IgD-negative memory B cell (primary cell): Measurements from ENCODE around the gene LPP. TPM values are rescaled to one million over a fixed set of nuclear protein-coding genes. Genes with fewer than 3 reads are reported as not detected.

Experiments
- H3K27ac Mint-ChIP-seq, 3 donors: one replicate each; pipeline ENCODE4 v1.8.0; 2020 to 2022; ENCODE audit warnings: mild to moderate bottlenecking in 3 of 3, mixed read lengths in 3 of 3, moderate library complexity in 1 of 3
- H3K27me3 Mint-ChIP-seq: one replicate; pipeline ENCODE4 v1.8.0; 2021; ENCODE audit warnings: mixed read lengths
- H3K36me3 Mint-ChIP-seq: one replicate; pipeline ENCODE4 v1.8.0; 2020; ENCODE audit warnings: mild to moderate bottlenecking, mixed read lengths
- H3K4me1 Mint-ChIP-seq, 3 donors: one replicate each; pipeline ENCODE4 v1.8.0; 2020 to 2022; ENCODE audit warnings: mixed read lengths in 3 of 3, mild to moderate bottlenecking in 1 of 3
- H3K4me3 Mint-ChIP-seq, 4 donors: one replicate each; pipeline ENCODE4 v1.8.0; 2020 to 2022; ENCODE audit warnings: mild to moderate bottlenecking in 4 of 4, mixed read lengths in 4 of 4, moderate library complexity in 3 of 4
- H3K9me3 Mint-ChIP-seq, 3 donors: one replicate each; pipeline ENCODE4 v1.8.0; 2020 to 2021; ENCODE audit warnings: mixed read lengths in 3 of 3, mild to moderate bottlenecking in 1 of 3
- polyA plus RNA-seq: library from polyadenylated mRNA; unstranded; fragments of 300-500 nt; fragmentation: Illumina TruSeq; gene quantifications from one replicate; pipeline ENCODE4 v1.2.3, GENCODE V29; 2021

Gene LPP
- polyA plus RNA-seq, 1 donor from 2014 or later: 29.2 TPM

GRCh38 chr3:188241883-188242282, 87.9 kb downstream of the LPP start:
- Mint-ChIP-seq H3K4me3 (no peak overlapping the region), H3K4me1 (peaks cover 45 to 59% (median 51%) of the 10 kb centered on the region in 3 donors), H3K36me3 (peaks cover 2% of the 10 kb centered on the region), H3K27ac (peak overlapping the region in 2 of 3 donors; percentile 69 to 81), H3K27me3 (peaks cover 7% of the 10 kb centered on the region), H3K9me3 (no peaks in the 10 kb centered on the region)

GRCh38 chr3:188242436-188243123, 88.6 kb downstream of the LPP start:
- Mint-ChIP-seq H3K36me3 (peaks cover 2% of the 10 kb centered on the region), H3K4me3 (peak overlapping the region in 3 of 4 donors; percentile 2 to 37 (median 13)), H3K27me3 (peaks cover 7% of the 10 kb centered on the region), H3K4me1 (peaks cover 44 to 55% (median 51%) of the 10 kb centered on the region in 3 donors), H3K9me3 (no peaks in the 10 kb centered on the region), H3K27ac (peak overlapping the region; percentile 21 to 81 (median 69))

GRCh38 chr3:188243124-188243795, 89.3 kb downstream of the LPP start:
- Mint-ChIP-seq H3K36me3 (peaks cover 2% of the 10 kb centered on the region), H3K27ac (peak overlapping the region in 1 of 3 donors; percentile 21), H3K9me3 (no peaks in the 10 kb centered on the region), H3K4me3 (no peak overlapping the region), H3K4me1 (peaks cover 40 to 56% (median 46%) of the 10 kb centered on the region in 3 donors), H3K27me3 (peaks cover 7% of the 10 kb centered on the region)

- Mint-ChIP-seq H3K36me3 (peaks cover 2% of the 10 kb centered on the region), H3K4me1 (peaks cover 30 to 46% (median 38%) of the 10 kb centered on the region in 3 donors), H3K4me3 (peak overlapping the region in 2 of 4 donors; percentile 0 to 24), H3K27me3 (peaks cover 7% of the 10 kb centered on the region), H3K27ac (peak overlapping the region in 2 of 3 donors; percentile 13 to 87), H3K9me3 (no peaks in the 10 kb centered on the region)
Measured at GRCh38 chr3:188244395-188244861, 90.5 kb downstream of the LPP start.

GRCh38 chr3:188246905-188247304, 92.9 kb downstream of the LPP start:
- peaks cover 22 to 34% (median 30%) of the 10 kb centered on the region in 3 donors for H3K4me1 Mint-ChIP-seq
- no peak overlapping the region for H3K27ac Mint-ChIP-seq
- no peak overlapping the region for H3K4me3 Mint-ChIP-seq
- peaks cover 9% of the 10 kb centered on the region for H3K36me3 Mint-ChIP-seq
- H3K9me3 Mint-ChIP-seq: no peaks in the 10 kb centered on the region
- H3K27me3 Mint-ChIP-seq: peaks cover 1% of the 10 kb centered on the region

GRCh38 chr3:188248036-188248561, 94.1 kb downstream of the LPP start:
- H3K9me3 Mint-ChIP-seq: peaks cover 0 to 1% (median 0%) of the 10 kb centered on the region in 3 donors
- H3K27ac Mint-ChIP-seq: no peak overlapping the region
- H3K36me3 Mint-ChIP-seq: peaks cover 9% of the 10 kb centered on the region
- peaks cover 1% of the 10 kb centered on the region for H3K27me3 Mint-ChIP-seq
- H3K4me3 Mint-ChIP-seq: no peak overlapping the region
- peaks cover 14 to 23% (median 19%) of the 10 kb centered on the region in 3 donors for H3K4me1 Mint-ChIP-seq

- Mint-ChIP-seq H3K27me3 (no peaks in the 10 kb centered on the region), H3K36me3 (peaks cover 10% of the 10 kb centered on the region), H3K4me1 (peaks cover 4 to 12% (median 10%) of the 10 kb centered on the region in 3 donors), H3K4me3 (no peak overlapping the region), H3K27ac (peak overlapping the region in 1 of 3 donors; percentile 4), H3K9me3 (peaks cover 0 to 1% (median 0%) of the 10 kb centered on the region in 3 donors)
Measured at GRCh38 chr3:188253123-188253793, 99.3 kb downstream of the LPP start.

GRCh38 chr3:188253800-188254452, 100.0 kb downstream of the LPP start:
- H3K36me3 Mint-ChIP-seq: peaks cover 10% of the 10 kb centered on the region
- peaks cover 0 to 1% (median 0%) of the 10 kb centered on the region in 3 donors for H3K9me3 Mint-ChIP-seq
- peak overlapping the region in 1 of 3 donors; percentile 4 for H3K27ac Mint-ChIP-seq
- peak overlapping the region in 1 of 4 donors; percentile 28 for H3K4me3 Mint-ChIP-seq
- peaks cover 4 to 12% (median 10%) of the 10 kb centered on the region in 3 donors for H3K4me1 Mint-ChIP-seq
- H3K27me3 Mint-ChIP-seq: no peaks in the 10 kb centered on the region

- Mint-ChIP-seq H3K9me3 (peaks cover 0 to 1% (median 0%) of the 10 kb centered on the region in 3 donors), H3K4me3 (peak overlapping the region in 1 of 4 donors; percentile 28), H3K4me1 (peaks cover 4 to 12% (median 10%) of the 10 kb centered on the region in 3 donors), H3K27me3 (no peaks in the 10 kb centered on the region), H3K27ac (no peak overlapping the region), H3K36me3 (peaks cover 15% of the 10 kb centered on the region)
Measured at GRCh38 chr3:188254520-188255070, 100.6 kb downstream of the LPP start.

GRCh38 chr3:188255190-188255589, 101.2 kb downstream of the LPP start:
- H3K27me3 Mint-ChIP-seq: no peaks in the 10 kb centered on the region
- no peak overlapping the region for H3K4me3 Mint-ChIP-seq
- H3K9me3 Mint-ChIP-seq: peaks cover 0 to 1% (median 0%) of the 10 kb centered on the region in 3 donors
- peaks cover 14% of the 10 kb centered on the region for H3K36me3 Mint-ChIP-seq
- no peak overlapping the region for H3K27ac Mint-ChIP-seq
- peaks cover 4 to 10% (median 8%) of the 10 kb centered on the region in 3 donors for H3K4me1 Mint-ChIP-seq

- Mint-ChIP-seq H3K4me1 (peaks cover 1 to 9% (median 6%) of the 10 kb centered on the region in 3 donors), H3K4me3 (no peak overlapping the region), H3K27me3 (no peaks in the 10 kb centered on the region), H3K27ac (no peak overlapping the region), H3K9me3 (peaks cover 0 to 1% (median 0%) of the 10 kb centered on the region in 3 donors), H3K36me3 (peaks cover 9% of the 10 kb centered on the region)
Measured at GRCh38 chr3:188256758-188257157, 102.8 kb downstream of the LPP start.

GRCh38 chr3:188257384-188258026, 103.5 kb downstream of the LPP start:
- Mint-ChIP-seq H3K9me3 (no peaks in the 10 kb centered on the region), H3K36me3 (peaks cover 9% of the 10 kb centered on the region), H3K4me1 (peaks cover 1 to 9% (median 6%) of the 10 kb centered on the region in 3 donors), H3K27me3 (no peaks in the 10 kb centered on the region), H3K4me3 (no peak overlapping the region), H3K27ac (peak overlapping the region in 1 of 3 donors; percentile 23)

- Mint-ChIP-seq H3K4me1 (peaks cover 0 to 7% (median 6%) of the 10 kb centered on the region in 3 donors), H3K9me3 (no peaks in the 10 kb centered on the region), H3K4me3 (no peak overlapping the region), H3K27ac (no peak overlapping the region), H3K27me3 (no peaks in the 10 kb centered on the region), H3K36me3 (peaks cover 7% of the 10 kb centered on the region)
Measured at GRCh38 chr3:188259191-188259590, 105.2 kb downstream of the LPP start.
